Activated naive CD8-positive, alpha-beta T cell treated with anti-CD3 and anti-CD28 coated beads, Interleukin-2, amount 10 ng/mL, durations not matched to agents 7 days and 5 days (primary cell): ENCODE measurements around the gene SRXN1. TPM values are rescaled to one million over a fixed set of nuclear protein-coding genes. Genes with fewer than 3 reads are reported as not detected.
A peak's percentile ranks its signal among the peaks of the same experiment; 100 is the strongest.

Experiments
- ATAC-seq: fragments of 150-1000 bp; cut with Tn5 transposase; one replicate; pipeline ENCODE4 v1.10.0; 2021; ENCODE audit warnings: low read depth, moderate library complexity
- POLR2A ChIA-PET: fragments of 350-600 bp; sonication (Branson Sonifier 250); formaldehyde crosslinking; loops from one replicate; lab custom pipeline; 2021; ENCODE audit warnings: antibody characterized with exemption; lab: Charles Lee
- DNase-seq: peaks from one replicate; pipeline ENCODE4 v3.0.0; 2021
- H3K27ac Mint-ChIP-seq: one replicate; pipeline ENCODE4 v1.8.0; 2022; ENCODE audit warnings: mild to moderate bottlenecking, mixed read lengths
- H3K27me3 Mint-ChIP-seq: one replicate; pipeline ENCODE4 v1.8.0; 2022; ENCODE audit warnings: mild to moderate bottlenecking, moderate library complexity, mixed read lengths
- H3K36me3 Mint-ChIP-seq: one replicate; pipeline ENCODE4 v1.8.0; 2021; ENCODE audit warnings: mild to moderate bottlenecking, mixed read lengths
- H3K4me1 Mint-ChIP-seq: one replicate; pipeline ENCODE4 v1.8.0; 2021; ENCODE audit warnings: mixed read lengths
- H3K4me3 Mint-ChIP-seq: one replicate; pipeline ENCODE4 v1.8.0; 2022; ENCODE audit warnings: mild to moderate bottlenecking, moderate library complexity, mixed read lengths
- H3K9me3 Mint-ChIP-seq: one replicate; pipeline ENCODE4 v1.8.0; 2021; ENCODE audit warnings: mixed read lengths
- total RNA-seq, 2 experiments: library from RNA; stranded (reverse); gene quantifications; one replicate each; pipeline ENCODE4 v1.2.3, GENCODE V29; 2021

Gene SRXN1
- total RNA-seq, 2 experiments from 2014 or later: 11.6 to 11.7 TPM

DNA sequence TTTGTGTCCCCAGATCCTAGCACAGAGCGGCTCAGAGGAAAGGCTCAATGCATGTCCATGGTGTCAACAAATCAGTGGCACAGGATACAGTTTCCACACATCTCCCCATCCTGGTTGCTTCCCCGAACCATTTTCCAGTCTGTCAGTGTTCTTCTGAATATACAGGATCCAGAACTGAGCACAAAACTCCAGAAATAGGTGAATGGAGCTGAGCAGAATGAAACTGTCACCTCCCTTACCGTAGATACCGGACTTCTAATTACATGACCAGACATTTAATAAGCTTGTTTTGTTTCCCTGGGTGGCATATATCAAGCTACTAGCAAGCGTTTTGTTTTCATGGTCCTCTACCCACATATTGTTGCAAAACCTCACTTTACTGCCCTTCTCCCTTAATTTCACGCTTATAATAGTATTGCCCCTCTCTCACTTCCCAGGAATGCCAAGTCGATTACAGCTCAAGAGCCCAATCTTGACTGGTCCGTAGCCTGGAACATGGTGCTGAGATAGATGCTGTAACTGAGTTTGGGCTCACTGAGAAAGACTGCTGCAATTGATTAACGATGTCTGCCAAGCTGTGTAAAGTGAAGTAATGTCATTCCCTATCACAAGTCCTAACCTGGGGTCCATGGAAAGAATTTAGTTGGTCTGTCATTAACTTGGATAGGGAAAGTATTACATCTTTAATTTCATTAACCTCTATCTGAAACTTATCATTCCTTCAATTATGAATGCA, 34.6 kb upstream of the SRXN1 start:
- Mint-ChIP-seq H3K36me3 (no peaks in the 10 kb centered on the region), H3K27ac (no peak overlapping the region), H3K27me3 (peaks cover 12% of the 10 kb centered on the region), H3K4me3 (no peak overlapping the region), H3K9me3 (no peaks in the 10 kb centered on the region), H3K4me1 (no peaks in the 10 kb centered on the region)
- no peak for ATAC-seq
- no peak for DNase-seq
- POLR2A ChIA-PET: no interaction called here

DNA sequence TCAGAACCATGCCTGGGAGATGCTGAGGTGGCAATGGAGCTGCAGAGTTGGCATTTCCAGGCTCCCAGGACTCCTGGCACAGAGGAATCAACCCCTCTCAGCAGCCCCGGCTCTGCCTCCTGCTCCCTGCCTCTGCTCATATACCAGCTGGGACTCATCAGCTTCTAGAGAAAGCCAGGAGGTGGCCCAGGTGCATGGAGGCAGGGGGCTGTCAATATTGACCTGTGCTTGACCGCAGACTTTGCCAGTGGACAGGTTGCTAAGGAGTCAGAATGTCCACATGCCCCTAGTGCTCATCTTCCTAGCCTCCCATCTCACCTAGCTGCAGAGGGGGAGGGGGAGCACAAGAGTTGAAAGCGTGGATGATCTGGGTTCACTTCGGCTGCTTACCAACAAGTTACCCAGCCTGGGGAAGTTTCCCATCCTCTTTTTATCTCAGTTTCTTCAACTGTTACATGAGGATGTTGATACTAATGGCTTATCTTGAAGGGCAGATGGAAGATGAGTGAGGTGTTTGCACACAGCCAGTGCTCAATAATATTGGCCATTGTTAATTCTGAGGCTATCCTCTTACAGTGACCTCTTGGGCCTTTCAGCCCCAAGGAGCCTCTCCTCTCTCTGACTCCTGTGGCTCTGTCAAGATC, 31.8 kb upstream of the SRXN1 start:
- no peaks in the 10 kb centered on the region for H3K9me3 Mint-ChIP-seq
- peaks cover 5% of the 10 kb centered on the region for H3K27me3 Mint-ChIP-seq
- POLR2A ChIA-PET: no interaction called here
- DNase-seq (no peak), ATAC-seq (no peak)
- H3K36me3 Mint-ChIP-seq: no peaks in the 10 kb centered on the region
- no peak overlapping the region for H3K4me3 Mint-ChIP-seq
- no peaks in the 10 kb centered on the region for H3K4me1 Mint-ChIP-seq
- H3K27ac Mint-ChIP-seq: no peak overlapping the region

- POLR2A ChIA-PET: no interaction called here
- Mint-ChIP-seq H3K4me3 (no peak overlapping the region), H3K27ac (no peak overlapping the region), H3K27me3 (peaks cover 21% of the 10 kb centered on the region), H3K9me3 (no peaks in the 10 kb centered on the region), H3K36me3 (no peaks in the 10 kb centered on the region), H3K4me1 (no peaks in the 10 kb centered on the region)
- DNase-seq: no peak
- no peak for ATAC-seq
Observed at GRCh38 chr20:682123-682522, 29.1 kb upstream of the SRXN1 start.

DNA sequence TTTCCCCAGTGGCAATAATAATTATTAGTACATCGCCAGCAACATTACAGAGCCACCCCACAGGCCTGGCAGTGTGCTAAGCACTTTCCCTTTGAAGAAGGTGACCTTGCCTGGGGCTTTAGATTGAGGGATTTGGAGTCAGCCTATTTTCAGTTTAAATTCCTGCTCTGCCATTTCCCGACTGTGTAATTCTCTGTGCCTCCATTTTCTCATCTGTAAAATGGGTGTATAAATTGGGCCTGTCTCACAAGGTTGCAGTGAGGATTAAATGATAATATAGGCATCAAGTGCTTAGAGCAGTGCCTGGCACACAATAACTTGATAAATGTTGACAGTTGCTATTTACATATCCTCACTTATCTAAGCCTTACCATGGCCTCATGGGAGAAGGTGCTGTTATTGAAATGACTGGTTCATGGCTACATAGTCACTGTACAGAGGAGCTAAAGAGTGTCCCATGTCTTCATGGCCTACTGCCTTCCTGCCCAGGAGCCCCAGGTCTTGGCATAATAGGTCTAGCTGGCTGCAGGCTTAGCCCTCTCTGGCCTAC, 27.7 kb upstream of the SRXN1 start:
- Mint-ChIP-seq H3K27me3 (peaks cover 30% of the 10 kb centered on the region), H3K9me3 (no peaks in the 10 kb centered on the region), H3K4me1 (peaks cover 4% of the 10 kb centered on the region), H3K27ac (no peak overlapping the region), H3K36me3 (no peaks in the 10 kb centered on the region), H3K4me3 (no peak overlapping the region)
- DNase-seq (no peak), ATAC-seq (no peak)
- POLR2A ChIA-PET: no interaction called here

- Mint-ChIP-seq H3K9me3 (no peaks in the 10 kb centered on the region), H3K27me3 (peaks cover 51% of the 10 kb centered on the region), H3K36me3 (no peaks in the 10 kb centered on the region), H3K4me1 (peaks cover 5% of the 10 kb centered on the region), H3K27ac (no peak overlapping the region), H3K4me3 (no peak overlapping the region)
- no peak for DNase-seq
- no peak for ATAC-seq
- POLR2A ChIA-PET: no interaction called here
Observed at GRCh38 chr20:677957-678356, 25.0 kb upstream of the SRXN1 start.

DNA sequence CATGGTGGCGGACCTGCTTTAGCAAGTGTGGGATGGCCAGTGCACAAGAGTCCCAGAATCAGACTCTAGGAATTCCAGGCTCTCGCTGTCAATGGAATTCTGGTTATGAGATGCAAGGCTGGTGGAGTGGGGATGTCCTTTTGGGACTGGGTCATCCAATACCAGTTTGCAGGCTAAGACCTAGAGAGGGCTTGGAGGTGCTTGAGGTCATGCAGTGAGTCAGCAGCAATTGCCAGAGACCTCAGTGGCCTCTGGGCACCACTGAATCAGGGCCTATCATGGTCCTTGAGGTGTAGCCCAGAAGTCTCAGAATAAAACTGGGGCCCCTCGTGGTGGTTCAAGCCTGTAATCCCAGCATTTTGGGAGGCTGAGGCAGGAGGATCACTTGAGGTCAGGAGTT, 24.0 kb upstream of the SRXN1 start:
- H3K4me3 Mint-ChIP-seq: no peak overlapping the region
- no peaks in the 10 kb centered on the region for H3K9me3 Mint-ChIP-seq
- POLR2A ChIA-PET: no interaction called here
- H3K4me1 Mint-ChIP-seq: peaks cover 7% of the 10 kb centered on the region
- peaks cover 60% of the 10 kb centered on the region for H3K27me3 Mint-ChIP-seq
- H3K27ac Mint-ChIP-seq: no peak overlapping the region
- no peaks in the 10 kb centered on the region for H3K36me3 Mint-ChIP-seq
- DNase-seq (no peak), ATAC-seq (no peak)

DNA sequence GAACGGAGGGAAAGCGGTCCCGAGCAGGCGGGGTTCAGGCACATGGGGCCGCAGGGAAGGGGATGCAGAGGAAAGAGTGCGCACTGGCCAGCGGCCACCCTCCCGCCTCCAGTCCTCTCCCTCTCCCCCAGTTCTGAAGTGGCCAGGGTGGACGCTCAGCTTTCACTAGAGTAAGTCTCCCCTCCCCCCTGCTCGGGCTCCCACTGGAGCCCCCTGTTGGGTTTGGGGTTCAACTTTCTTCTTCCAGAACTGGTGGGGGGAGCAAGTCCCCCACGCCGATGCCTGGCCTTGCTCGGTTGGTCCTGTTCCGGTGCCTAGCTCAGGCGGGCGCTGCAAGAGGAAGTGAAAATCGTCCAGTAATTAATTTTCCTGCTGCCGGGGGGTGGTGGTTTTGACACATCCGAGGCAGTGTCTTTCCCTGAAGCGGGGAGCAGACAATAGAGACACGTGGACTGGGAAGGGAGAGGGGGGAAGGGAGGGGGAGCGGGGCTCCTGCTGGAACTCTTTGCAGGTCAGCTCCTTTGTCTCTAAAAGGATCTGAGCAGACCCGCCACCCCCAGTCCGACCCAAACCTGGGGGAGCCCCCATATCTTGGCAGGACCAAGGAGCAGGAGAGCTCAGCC, 23.4 kb upstream of the SRXN1 start:
- H3K4me1 Mint-ChIP-seq: peaks cover 12% of the 10 kb centered on the region
- H3K9me3 Mint-ChIP-seq: no peaks in the 10 kb centered on the region
- DNase-seq (no peak), ATAC-seq (no peak)
- no peak overlapping the region for H3K4me3 Mint-ChIP-seq
- H3K27me3 Mint-ChIP-seq: peaks cover 66% of the 10 kb centered on the region
- POLR2A ChIA-PET: no interaction called here
- H3K27ac Mint-ChIP-seq: no peak overlapping the region
- no peaks in the 10 kb centered on the region for H3K36me3 Mint-ChIP-seq

GRCh38 chr20:675453-676314, 22.7 kb upstream of the SRXN1 start, which contains the start of gene SCRT2:
Gene SCRT2 (minus strand): TSS chr20:675802. CDS start chr20:675601, 201 bp downstream.
- no peak within 1 kb of the TSS for H3K27ac Mint-ChIP-seq
- peaks cover 14% of the 10 kb centered on the region for H3K4me1 Mint-ChIP-seq
- H3K27me3 Mint-ChIP-seq: peaks cover 69% of the 10 kb centered on the region
- H3K4me3 Mint-ChIP-seq: peak within 1 kb of the TSS; percentile 20
- DNase-seq (peak; percentile 86), ATAC-seq (peak; percentile 81)
- no peaks in the 10 kb centered on the region for H3K9me3 Mint-ChIP-seq
- POLR2A ChIA-PET: no interaction called here
- no peaks in the 10 kb centered on the region for H3K36me3 Mint-ChIP-seq

DNA sequence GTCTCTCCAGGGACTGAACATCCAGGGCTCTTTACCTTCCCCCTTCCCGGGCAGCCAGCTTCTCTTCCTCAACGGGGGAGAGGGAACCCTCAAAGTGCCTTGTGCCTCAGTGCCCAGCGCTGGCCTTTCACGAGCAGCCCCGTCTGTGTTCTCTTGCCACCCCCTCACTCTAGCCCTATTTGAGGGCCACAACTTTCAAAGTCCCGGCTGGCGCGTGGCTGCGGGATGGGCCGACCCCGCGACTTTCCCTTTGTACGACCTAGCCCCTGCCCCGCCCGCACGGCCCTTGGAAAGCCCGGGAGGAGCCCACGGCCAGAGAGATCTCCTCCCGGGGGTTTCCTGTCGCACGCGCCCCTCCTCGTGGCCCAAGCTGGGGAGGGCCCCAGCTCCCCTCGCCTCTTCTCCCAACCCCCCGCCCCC, 22.0 kb upstream of the SRXN1 start:
- ATAC-seq (no peak), DNase-seq (no peak)
- H3K27ac Mint-ChIP-seq: no peak overlapping the region
- POLR2A ChIA-PET: no interaction called here
- no peaks in the 10 kb centered on the region for H3K36me3 Mint-ChIP-seq
- H3K4me1 Mint-ChIP-seq: peaks cover 14% of the 10 kb centered on the region
- no peaks in the 10 kb centered on the region for H3K9me3 Mint-ChIP-seq
- H3K4me3 Mint-ChIP-seq: no peak overlapping the region
- peaks cover 69% of the 10 kb centered on the region for H3K27me3 Mint-ChIP-seq

DNA sequence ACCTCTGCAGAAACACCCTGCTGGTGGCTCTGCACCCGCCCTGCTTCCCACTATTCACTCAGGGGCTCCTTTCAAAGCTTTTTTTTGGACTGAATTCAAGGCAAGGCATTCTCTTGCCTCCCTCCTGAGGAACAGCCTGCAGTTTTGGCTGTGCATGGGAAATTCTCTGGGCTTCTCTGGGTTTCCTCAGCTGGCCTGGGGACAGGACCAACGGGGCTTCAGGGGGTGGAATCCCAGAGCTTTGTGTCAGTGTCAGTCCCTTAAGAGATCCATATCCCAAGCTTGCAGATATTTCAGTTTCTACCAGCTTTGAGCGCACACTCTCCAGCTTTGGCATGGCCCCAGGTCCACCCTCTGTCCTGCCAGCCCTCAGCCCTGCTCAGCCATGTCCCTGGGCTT, 20.6 kb upstream of the SRXN1 start:
- Mint-ChIP-seq H3K9me3 (no peaks in the 10 kb centered on the region), H3K27ac (no peak overlapping the region), H3K4me1 (peaks cover 14% of the 10 kb centered on the region)

GRCh38 chr20:672963-673602, 20.1 kb upstream of the SRXN1 start:
- peaks cover 14% of the 10 kb centered on the region for H3K4me1 Mint-ChIP-seq
- ATAC-seq (no peak), DNase-seq (no peak)
- no peaks in the 10 kb centered on the region for H3K9me3 Mint-ChIP-seq
- H3K36me3 Mint-ChIP-seq: no peaks in the 10 kb centered on the region
- POLR2A ChIA-PET: no interaction called here
- H3K27ac Mint-ChIP-seq: no peak overlapping the region
- no peak overlapping the region for H3K4me3 Mint-ChIP-seq
- peaks cover 66% of the 10 kb centered on the region for H3K27me3 Mint-ChIP-seq

More for the DNA sequence above, 20.6 kb upstream of the SRXN1 start:
- ATAC-seq: no peak
- H3K36me3 Mint-ChIP-seq: no peaks in the 10 kb centered on the region
- DNase-seq: no peak
- peaks cover 64% of the 10 kb centered on the region for H3K27me3 Mint-ChIP-seq
- H3K4me3 Mint-ChIP-seq: no peak overlapping the region
- POLR2A ChIA-PET: no interaction called here

GRCh38 chr20:671252-672030, 18.4 kb upstream of the SRXN1 start:
- POLR2A ChIA-PET: no interaction called here

More at GRCh38 chr20:671252-672030, 18.4 kb upstream of the SRXN1 start:
- ATAC-seq (no peak), DNase-seq (no peak)
- H3K9me3 Mint-ChIP-seq: no peaks in the 10 kb centered on the region
- H3K4me3 Mint-ChIP-seq: no peak overlapping the region
- H3K36me3 Mint-ChIP-seq: no peaks in the 10 kb centered on the region
- peak overlapping the region; percentile 9 for H3K27ac Mint-ChIP-seq
- H3K27me3 Mint-ChIP-seq: peaks cover 62% of the 10 kb centered on the region
- H3K4me1 Mint-ChIP-seq: peaks cover 16% of the 10 kb centered on the region
